Measurements from ENCODE around the gene HOXA5.

HOXA5 gene

GRCh38 chr7:27182285-27182841 is 38.9 kb upstream of the HOXA5 start:
- DNase-seq (ENCODE audit: low read depth) = no peak

- DNase-seq (ENCODE audit: low read depth) = peak; percentile 30
Observed at GRCh38 chr7:27181795-27182275, 38.4 kb upstream of the HOXA5 start.

- DNase-seq (ENCODE audit: low read depth) = peak; percentile 21
Observed at GRCh38 chr7:27180431-27181420, 37.2 kb upstream of the HOXA5 start.

DNA sequence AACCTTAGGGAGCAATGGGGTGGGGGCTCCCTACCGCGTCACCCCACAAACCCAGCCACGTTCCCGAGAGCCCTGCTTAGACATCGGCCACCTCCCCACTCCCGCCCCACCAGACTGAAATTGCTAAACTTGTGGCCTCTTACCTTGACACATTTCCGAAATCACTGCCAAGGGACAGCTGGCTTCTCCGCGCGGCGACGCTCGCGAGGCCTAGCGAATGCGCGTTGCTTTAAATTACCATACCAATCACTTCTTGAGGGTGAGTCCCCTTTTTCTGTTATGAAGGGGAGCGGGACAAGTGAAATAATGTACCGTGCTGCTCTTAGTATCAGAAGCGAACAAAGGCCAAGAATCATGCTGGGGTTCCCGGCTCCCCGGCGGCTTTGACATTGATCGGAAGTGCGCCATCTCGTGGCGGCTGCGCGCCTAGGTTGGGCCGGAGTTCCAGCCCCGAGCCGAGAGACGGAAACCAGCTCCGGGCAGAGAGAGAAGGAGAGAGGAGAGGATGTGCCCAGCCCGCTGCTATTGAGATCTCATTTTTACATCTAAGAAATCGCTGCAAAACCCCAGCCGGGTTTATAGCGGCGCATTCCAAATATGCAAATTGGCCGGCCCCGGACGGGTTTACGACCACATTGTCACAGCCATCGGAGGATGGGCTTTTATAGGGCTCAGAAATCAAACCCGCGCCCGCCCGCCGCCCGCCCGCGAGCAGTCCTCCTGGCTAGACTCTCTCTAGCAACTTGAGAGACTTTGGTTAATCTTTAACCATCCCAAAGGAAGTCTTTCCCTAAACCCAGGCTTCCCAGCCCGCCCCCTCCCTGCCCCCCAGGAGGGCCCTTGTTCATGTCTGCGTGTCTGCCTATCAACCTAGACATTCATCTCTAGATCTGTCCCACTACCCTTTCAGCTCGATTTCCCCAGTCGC is 36.3 kb upstream of the HOXA5 start:
- peak; percentile 82 for DNase-seq (ENCODE audit: low read depth)

DNA sequence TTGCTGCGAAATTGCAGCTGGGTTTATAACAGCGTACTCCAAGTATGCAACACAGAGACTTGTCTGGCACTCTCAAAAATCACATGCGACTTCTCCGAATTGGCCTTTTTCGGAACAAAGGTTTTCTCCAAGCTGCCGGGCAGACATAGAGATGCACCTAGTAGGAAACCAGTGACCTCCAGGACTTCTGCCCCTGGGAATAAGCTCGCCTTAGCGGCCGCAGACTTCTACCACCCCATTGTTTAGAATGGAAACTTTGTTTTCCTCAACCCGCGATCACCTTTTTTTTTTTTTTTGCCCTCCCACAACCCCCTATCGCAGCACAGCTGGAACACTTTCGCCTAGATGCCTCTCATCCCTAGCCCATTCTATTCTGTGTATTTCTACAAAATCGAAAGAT is 35.5 kb upstream of the HOXA5 start:
- DNase-seq (ENCODE audit: low read depth) = no peak

GRCh38 chr7:27178366-27178765 is 34.9 kb upstream of the HOXA5 start:
- DNase-seq (ENCODE audit: low read depth) = peak; percentile 45

DNA sequence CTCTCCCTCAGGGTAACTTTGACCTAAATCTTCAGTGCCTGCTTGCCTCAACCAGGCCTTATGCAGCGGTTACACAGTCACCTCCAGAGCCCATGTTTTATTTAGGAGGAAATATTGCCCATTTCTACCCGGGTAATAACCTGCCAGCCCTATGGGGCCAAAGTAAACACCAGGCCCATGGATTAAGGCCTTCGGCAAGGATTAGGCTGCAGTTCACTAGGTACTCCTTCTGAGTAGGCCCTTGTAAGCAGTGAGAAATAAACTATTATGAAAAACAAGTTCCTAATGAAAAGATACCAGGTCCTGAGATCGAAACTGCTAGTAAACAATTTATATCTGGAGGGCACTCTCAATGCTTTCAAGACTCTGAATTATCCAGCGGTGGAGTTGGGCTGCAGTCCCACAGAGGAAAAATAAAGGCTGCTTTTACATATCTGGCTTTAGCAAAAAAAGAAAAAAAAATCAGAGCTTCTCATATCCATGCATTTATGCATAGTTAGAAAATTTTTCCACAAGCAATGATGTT is 34.4 kb upstream of the HOXA5 start:
- DNase-seq (ENCODE audit: low read depth) = peak; percentile 12

DNA sequence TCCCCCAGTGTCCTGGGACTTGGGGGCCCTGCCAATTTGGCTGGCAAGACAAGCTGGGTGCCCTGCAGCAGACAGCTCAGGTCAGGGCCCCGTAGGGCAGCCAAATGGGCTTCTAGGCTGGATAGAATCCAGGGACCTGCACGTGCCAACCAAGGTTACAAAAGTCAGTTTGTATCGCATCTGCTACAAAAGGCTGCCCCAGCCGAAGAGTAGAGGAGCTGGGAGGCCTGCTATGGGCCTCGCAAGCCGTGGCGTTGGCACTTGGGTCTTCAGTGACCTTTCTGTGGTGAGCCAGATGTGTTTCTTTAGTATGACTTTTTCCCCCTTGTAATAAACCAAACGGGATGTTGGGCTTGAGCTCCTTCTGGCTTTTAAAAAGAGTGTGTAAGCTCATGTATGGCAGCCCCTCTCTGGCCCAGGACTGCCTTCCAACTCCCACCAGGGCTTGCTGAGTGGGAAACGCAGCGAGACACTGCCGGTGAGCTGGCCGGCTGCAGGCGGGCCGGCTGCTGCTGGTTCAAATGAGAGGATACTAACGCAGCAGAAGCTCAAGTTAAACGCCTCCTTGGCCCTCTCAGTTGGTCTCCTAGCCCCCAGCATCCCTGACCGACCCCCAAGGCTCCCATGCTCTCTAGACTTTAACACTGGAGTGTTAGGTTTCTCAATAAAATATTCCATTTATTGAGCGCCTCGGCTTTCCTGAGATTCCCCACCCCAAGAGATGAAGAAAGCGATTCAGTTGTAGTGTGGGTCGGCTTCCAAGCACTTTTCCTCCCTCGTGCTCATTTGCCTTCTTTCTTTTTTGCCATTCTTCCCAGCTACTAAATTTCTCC is 33.7 kb upstream of the HOXA5 start:
- DNase-seq (ENCODE audit: low read depth) = peak; percentile 19

DNA sequence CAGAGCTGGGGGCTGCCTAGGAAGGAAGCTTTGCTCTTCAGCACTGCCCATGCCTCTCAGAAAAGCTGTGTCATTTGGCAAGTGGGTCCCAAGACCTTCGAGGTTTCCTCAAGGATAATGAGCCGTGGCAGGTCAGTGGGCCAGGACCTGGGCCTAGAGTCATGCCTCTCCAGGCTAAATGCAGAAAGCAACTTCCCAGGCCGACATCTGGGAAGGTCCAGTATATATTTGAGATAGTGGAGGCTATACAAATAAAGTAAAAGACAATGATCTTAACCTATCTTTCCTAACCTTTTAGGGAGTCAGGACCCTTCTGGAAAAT is 33.0 kb upstream of the HOXA5 start:
- no peak for DNase-seq (ENCODE audit: low read depth)

DNA sequence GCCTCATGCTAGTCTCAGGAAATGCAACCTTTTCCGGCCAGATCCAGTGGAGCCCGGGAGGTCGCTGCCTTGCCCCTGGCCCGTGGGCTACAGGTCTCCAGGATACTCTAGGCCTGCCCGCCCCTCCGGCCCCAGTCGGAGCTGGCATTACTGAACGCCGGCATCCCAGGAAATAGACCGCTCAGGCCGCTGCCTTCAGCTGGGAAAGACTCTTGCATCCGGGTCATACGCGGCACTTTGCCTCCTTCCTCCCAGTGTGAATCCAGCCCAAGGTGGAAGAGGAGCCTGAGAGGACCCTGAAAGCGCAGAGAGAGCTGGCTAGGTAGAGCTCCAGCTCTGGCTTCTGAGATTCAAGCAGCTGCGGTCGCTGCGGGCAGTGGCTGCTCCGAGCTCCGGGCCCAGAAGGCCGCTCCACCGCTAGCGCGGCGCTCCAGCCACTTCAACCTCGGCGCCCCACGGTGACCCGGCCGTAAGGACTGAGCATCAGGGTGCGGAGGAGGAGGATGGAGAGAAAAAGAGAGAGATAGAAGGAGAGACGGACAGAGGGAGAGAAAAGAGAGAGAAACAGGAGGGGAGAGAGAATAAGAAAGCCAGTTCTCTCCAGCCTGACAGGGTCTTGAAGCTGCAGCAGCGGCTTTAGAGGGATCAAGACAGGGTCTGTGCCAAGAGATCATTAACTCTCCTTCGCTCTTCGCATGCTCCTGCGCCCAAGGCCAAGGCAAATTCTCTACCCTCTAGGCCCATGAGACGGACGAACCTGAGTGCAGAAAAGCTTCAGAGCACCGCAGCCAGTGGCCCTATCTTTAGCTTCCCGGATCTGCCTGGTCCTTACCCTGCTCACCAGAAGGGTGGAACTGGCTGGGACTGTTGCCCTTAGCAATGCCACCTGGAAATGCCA is 32.4 kb upstream of the HOXA5 start:
- DNase-seq (ENCODE audit: low read depth) = peak; percentile 37

DNA sequence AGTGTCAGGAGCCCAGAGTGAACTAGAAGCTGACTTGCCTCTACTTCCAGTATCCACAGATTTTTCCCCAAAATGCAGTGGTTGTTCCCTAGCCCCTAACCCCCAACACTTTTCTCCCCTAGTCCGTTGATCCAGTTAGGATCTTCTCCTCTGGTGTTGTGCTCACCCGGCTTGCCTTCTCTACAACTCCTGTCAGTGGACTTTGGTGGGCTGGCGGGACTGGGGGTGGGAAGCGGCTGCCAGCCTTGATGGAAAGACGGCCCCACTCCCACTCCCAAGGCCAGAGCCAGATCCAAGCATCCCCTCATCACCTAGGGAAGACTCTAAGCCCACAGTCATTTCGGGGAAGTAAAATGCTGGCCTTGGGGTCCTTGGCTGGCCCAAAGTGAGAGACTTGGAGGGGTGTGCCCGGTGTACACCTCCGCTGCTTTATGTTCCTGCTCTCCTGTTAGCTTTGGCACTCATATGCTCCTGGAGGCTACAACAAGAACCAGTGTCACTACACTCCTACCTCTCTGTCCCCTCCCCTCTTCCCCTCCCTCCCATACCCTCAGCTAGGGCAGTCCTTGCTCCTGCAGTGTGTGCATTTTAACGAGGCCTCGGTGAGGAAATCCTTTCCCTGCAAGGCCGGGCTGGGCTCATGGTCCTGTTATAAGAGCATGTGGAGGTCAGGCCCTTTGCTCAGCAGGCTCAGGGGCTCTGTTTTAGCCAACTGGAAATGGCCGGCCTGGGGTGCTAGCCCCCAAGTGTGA is 31.6 kb upstream of the HOXA5 start:
- peak; percentile 66 for DNase-seq (ENCODE audit: low read depth)

DNA sequence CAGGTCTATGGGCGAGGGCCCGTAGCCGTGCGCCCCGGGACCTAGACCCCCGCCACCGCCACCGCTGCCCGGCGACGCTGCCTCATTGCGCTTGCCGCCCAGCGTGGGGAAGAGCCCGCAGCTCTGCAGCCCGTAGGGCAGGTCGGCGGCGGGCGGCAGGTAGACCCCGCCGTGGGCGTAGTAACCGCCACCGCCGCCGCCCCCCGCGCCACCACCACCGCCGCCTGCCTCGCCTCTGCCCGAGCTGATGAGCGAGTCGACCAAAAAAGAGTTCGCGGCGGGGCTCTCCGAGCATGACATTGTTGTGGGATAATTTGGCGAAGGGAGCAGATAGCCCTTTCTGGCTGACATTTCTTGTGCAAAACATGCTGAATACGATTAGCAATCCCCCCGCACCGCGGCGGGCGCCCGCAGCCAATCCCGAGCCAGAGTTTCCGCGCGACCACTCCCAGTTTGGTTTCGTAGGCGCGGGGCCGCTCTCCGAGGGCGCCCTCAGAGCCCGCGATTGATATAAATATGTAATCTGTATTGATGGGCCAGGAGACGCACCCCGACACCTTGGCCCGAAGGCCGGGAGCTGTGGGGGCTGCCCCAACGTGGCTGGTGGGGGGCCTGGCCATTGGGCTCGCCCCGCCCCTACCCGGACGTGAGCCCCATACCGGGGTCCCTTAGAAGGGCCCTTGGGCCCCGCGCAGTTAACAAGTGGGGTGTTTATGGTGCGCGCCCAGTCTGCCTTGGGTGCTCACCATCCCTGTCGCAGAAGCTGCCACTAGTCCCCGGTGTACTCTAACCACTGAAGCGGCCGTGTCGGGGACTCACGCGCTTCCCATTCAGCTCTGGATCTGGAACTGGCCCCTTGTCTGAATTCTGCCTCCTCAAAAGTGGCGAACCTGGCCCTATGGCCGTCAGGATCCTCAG is 30.7 kb upstream of the HOXA5 start, which contains the start of gene HOXA10:
Gene HOXA10 (minus strand): TSS at position 365 of the 918 bp plus-strand sequence. CDS start 14 bp downstream, at position 351.
- DNase-seq (ENCODE audit: low read depth) = peak; percentile 58

- peak; percentile 4 for DNase-seq (ENCODE audit: low read depth)
Observed at GRCh38 chr7:27173511-27173955, 30.1 kb upstream of the HOXA5 start.

GRCh38 chr7:27172823-27173510 is 29.5 kb upstream of the HOXA5 start:
- DNase-seq (ENCODE audit: low read depth) = peak; percentile 87

DNA sequence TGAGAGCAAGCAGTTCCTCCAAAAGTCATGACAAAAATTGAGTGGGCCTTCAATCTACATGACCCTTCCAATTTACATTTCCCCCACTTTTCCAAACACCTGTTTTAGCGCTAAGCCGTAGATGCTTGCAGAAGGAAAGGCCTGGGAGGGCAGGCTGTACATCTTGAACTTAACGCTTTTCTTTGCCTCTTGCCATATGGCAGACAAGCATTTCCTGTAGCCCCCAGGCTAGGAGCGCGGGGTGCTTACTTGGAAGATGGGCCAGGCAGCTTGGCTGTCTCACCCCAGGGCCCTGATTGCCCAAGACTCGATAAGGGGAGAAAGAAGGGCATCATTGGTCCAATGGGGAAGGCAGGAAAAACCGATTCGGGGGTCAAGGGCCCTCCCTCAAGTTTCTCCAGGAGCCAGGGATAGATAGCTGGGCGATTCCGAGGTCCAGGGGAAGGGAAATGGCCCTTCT is 28.9 kb upstream of the HOXA5 start:
- DNase-seq (ENCODE audit: low read depth) = peak; percentile 40

- peak; percentile 35 for DNase-seq (ENCODE audit: low read depth)
Observed at GRCh38 chr7:27171637-27172314, 28.3 kb upstream of the HOXA5 start.

- DNase-seq (ENCODE audit: low read depth) = peak; percentile 26
Observed at GRCh38 chr7:27171325-27171636, 27.8 kb upstream of the HOXA5 start.
